Spleen (tissue), 7 donors: Measurements from ENCODE around the gene ATP8B2.

Experiments used
- POLR2A ChIP-seq, 3 donors: fragments of 450-650 bp; IDR thresholded peaks; one replicate each; pipeline ENCODE4 v1.5.1; 2017; ENCODE audit warnings: antibody characterized with exemption in 3 of 3, mild to moderate bottlenecking in 1 of 3
- POLR2AphosphoS5 ChIP-seq, 3 donors: sonication (generic); formaldehyde crosslinking; IDR thresholded peaks; one replicate each; pipeline ENCODE4 v1.5.1; 2017; ENCODE audit warnings: antibody characterized with exemption in 3 of 3
- TF ChIP-seq, protein P1 (sequence below), 11 experiments: fragments of 200-600 bp in 7 of 11; fragments of 450-650 bp in 4 of 11; sonication (generic) in 4 of 11; IDR thresholded peaks in 8 of 11; conservative IDR thresholded peaks in 3 of 11; 1 replicate in 7 of 11; 2 replicates in 4 of 11; pipeline versions ENCODE4 v1.4.0 to v1.8.0; 2016 to 2021; ENCODE audit warnings: antibody characterized with exemption in 11 of 11, inconsistent platforms in 4 of 11, mild to moderate bottlenecking in 1 of 11
- donor health status: DM: no; HTN: no; CAD: no; lungs with moderate emphysema.
- donor health status: DM: no; HTN: no; CAD: no.
- donor health status: DM: no; HTN: no; CAD: no.

DNA sequence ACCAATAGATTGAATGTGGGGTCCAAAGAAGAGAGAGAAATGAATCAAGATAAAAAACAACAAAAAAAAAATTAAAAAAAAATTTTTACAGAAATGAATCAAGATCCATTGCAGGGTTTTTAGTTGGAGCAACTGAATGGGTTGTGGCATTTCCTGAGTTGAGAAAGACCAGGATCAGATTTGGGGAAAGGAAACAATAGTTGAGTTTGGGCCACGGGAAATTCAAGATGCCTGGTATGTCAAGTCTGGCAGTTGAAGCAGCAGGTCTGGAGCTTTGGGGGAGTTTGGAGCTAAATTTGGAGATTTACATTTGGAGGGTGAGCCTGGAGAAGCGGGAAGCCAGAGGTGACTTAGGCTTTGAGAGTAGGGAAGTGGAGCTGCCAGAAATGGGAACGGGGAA is 22.6 kb downstream of the ATP8B2 start:
- TF ChIP-seq, protein P1, sequence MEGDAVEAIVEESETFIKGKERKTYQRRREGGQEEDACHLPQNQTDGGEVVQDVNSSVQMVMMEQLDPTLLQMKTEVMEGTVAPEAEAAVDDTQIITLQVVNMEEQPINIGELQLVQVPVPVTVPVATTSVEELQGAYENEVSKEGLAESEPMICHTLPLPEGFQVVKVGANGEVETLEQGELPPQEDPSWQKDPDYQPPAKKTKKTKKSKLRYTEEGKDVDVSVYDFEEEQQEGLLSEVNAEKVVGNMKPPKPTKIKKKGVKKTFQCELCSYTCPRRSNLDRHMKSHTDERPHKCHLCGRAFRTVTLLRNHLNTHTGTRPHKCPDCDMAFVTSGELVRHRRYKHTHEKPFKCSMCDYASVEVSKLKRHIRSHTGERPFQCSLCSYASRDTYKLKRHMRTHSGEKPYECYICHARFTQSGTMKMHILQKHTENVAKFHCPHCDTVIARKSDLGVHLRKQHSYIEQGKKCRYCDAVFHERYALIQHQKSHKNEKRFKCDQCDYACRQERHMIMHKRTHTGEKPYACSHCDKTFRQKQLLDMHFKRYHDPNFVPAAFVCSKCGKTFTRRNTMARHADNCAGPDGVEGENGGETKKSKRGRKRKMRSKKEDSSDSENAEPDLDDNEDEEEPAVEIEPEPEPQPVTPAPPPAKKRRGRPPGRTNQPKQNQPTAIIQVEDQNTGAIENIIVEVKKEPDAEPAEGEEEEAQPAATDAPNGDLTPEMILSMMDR (IDR thresholded peaks at IDR 0.05 in 8 of 11, conservative IDR thresholded peaks at IDR 0.05 in 3 of 11), result no peak
- TF ChIP-seq POLR2A (IDR thresholded peaks at IDR 0.05) (no peak), POLR2AphosphoS5 (IDR thresholded peaks at IDR 0.05) (no peak)
